Liver (tissue), 3 donors: ENCODE measurements around the gene COPS4.
A peak's percentile ranks its signal among the peaks of the same experiment; 100 is the strongest.

Experiments used
- CTCF ChIP-seq: fragments of 150-350 bp; IDR thresholded peaks from 2 replicates; pipeline ENCODE4 v1.5.1; 2017; ENCODE audit warnings: improper control_type of control experiment, low read depth, low read length; ENCODE audit not compliant: missing input control
- FOXA1 ChIP-seq: IDR thresholded peaks from 2 replicates; pipeline ENCODE4 v1.6.1; 2016; ENCODE audit warnings: antibody characterized with exemption
- GABPA ChIP-seq, 2 donors: IDR thresholded peaks in 1 of 2; conservative IDR thresholded peaks in 1 of 2; 2 replicates each; pipeline ENCODE4 v1.6.1; 2016; ENCODE audit warnings: antibody characterized with exemption in 2 of 2, mild to moderate bottlenecking in 1 of 2, moderate library complexity in 1 of 2
- RAD21 ChIP-seq, 2 donors: IDR thresholded peaks; 2 replicates each; pipeline ENCODE4 v1.6.1; 2016; ENCODE audit warnings: antibody characterized with exemption in 2 of 2, mild to moderate bottlenecking in 2 of 2
- REST ChIP-seq: IDR thresholded peaks from 2 replicates; pipeline ENCODE4 v1.6.1; 2016; ENCODE audit warnings: antibody characterized with exemption, mild to moderate bottlenecking
- SP1 ChIP-seq: IDR thresholded peaks from 2 replicates; pipeline ENCODE4 v1.6.1; 2018; ENCODE audit warnings: antibody characterized with exemption, mild to moderate bottlenecking
- YY1 ChIP-seq: IDR thresholded peaks from 2 replicates; pipeline ENCODE4 v1.6.1; 2016; ENCODE audit warnings: antibody characterized with exemption, mild to moderate bottlenecking
- TF ChIP-seq, protein P1 (sequence below): IDR thresholded peaks from 2 replicates; pipeline ENCODE4 v1.6.1; 2016; ENCODE audit warnings: antibody characterized with exemption
- donor health status: healthy.
- donor health status: healthy.

DNA sequence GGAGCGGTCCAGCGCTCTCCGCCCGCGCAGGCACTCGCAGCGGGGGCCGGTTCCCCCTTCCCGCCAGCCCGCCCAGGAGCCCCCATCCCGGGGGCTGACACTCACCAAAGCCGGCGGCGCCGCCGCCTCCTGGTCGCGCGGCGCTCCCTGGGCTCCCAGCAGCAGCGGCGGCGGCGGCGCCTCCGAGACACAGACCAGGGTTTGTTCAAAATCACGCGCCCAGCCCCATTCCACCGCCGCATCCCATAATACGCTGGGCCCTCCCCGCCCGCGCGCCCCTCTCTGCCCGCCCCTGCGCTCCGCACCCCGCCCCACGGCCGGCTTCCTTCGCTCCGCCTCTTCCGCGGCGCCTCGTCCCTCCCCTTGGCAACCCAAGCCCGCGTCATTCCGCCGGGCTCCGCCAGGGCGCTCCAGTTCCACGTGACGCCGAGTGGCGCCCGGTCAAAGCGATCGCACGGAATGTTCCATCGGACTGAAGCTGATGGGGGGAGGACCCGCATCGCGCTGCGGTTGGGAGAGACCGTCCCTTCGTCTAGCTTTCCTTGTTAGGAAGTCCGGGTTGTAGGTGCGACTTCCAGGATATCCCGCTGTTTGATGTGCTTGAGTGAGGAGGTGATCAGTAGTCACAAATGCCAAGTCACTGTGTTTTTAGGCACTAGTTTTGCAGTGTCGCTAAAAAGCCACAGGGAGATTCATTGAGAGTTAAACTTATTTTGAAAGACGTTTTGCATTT is 22.1 kb upstream of the COPS4 start:
- TF ChIP-seq CTCF, result peak; percentile 62
- TF ChIP-seq GABPA (IDR thresholded peaks at IDR 0.05 in 1 of 2, conservative IDR thresholded peaks at IDR 0.05 in 1 of 2), result peak in 1 of 2 donors; percentile 85
- TF ChIP-seq FOXA1, result peak; percentile 16
- peak; percentile 65 for TF ChIP-seq REST
- TF ChIP-seq RAD21 (IDR thresholded peaks at IDR 0.05), result peak; percentile 57 to 71
- peak; percentile 89 for TF ChIP-seq SP1
- TF ChIP-seq YY1, result peak; percentile 88
- TF ChIP-seq, protein P1, sequence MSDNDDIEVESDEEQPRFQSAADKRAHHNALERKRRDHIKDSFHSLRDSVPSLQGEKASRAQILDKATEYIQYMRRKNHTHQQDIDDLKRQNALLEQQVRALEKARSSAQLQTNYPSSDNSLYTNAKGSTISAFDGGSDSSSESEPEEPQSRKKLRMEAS, result peak; percentile 98
